Central memory CD4-positive, alpha-beta T cell (primary cell): ENCODE results near the gene WWC1.
"Not testable (repeated sequence)": the region's sequence is repeated elsewhere in the genome, so short reads cannot be mapped to it uniquely, and the experiment has no call there.

Source experiments
- DNase-seq: peaks from one replicate; pipeline ENCODE4 v3.0.0; 2022

The WWC1 gene

GRCh38 chr5:168339109-168339771 is 47.8 kb downstream of the WWC1 start:
- no peak for DNase-seq

GRCh38 chr5:168339772-168340140 is 48.3 kb downstream of the WWC1 start:
- not testable (repeated sequence) for DNase-seq

GRCh38 chr5:168340487-168340886 is 49.0 kb downstream of the WWC1 start:
- no peak for DNase-seq

GRCh38 chr5:168341178-168341577 is 49.7 kb downstream of the WWC1 start:
- no peak for DNase-seq

- DNase-seq, result no peak
Measured at GRCh38 chr5:168342151-168342825, 50.8 kb downstream of the WWC1 start.

GRCh38 chr5:168342985-168343384 is 51.5 kb downstream of the WWC1 start:
- no peak for DNase-seq

- DNase-seq, result no peak
Measured at GRCh38 chr5:168346417-168346816, 55.0 kb downstream of the WWC1 start.

GRCh38 chr5:168347368-168348083 is 56.1 kb downstream of the WWC1 start:
- DNase-seq, result no peak

GRCh38 chr5:168348084-168348414 is 56.6 kb downstream of the WWC1 start:
- DNase-seq, result no peak

- DNase-seq, result no peak
Measured at GRCh38 chr5:168350315-168350714, 58.9 kb downstream of the WWC1 start.

- no peak for DNase-seq
Measured at GRCh38 chr5:168353216-168353957, 61.9 kb downstream of the WWC1 start.

GRCh38 chr5:168354397-168354796 is 63.0 kb downstream of the WWC1 start:
- no peak for DNase-seq

GRCh38 chr5:168356171-168356570 is 64.7 kb downstream of the WWC1 start:
- DNase-seq, result no peak

GRCh38 chr5:168356592-168356991 is 65.1 kb downstream of the WWC1 start:
- DNase-seq, result no peak

- no peak for DNase-seq
Measured at GRCh38 chr5:168357876-168358275, 66.4 kb downstream of the WWC1 start.

- DNase-seq, result no peak
Measured at GRCh38 chr5:168359820-168360460, 68.5 kb downstream of the WWC1 start.

GRCh38 chr5:168360521-168361285 is 69.3 kb downstream of the WWC1 start:
- no peak for DNase-seq

- no peak for DNase-seq
Measured at GRCh38 chr5:168362097-168362885, 70.8 kb downstream of the WWC1 start.

- no peak for DNase-seq
Measured at GRCh38 chr5:168364151-168364661, 72.8 kb downstream of the WWC1 start.

GRCh38 chr5:168364750-168365550 is 73.5 kb downstream of the WWC1 start:
- DNase-seq, result no peak
